Measurements from ENCODE around the gene NHLRC2. TPM values are rescaled to one million over a fixed set of nuclear protein-coding genes. Genes with fewer than 3 reads are reported as not detected.

The NHLRC2 gene
- total RNA-seq, 1 experiment from 2014 or later = 30.9 TPM

DNA sequence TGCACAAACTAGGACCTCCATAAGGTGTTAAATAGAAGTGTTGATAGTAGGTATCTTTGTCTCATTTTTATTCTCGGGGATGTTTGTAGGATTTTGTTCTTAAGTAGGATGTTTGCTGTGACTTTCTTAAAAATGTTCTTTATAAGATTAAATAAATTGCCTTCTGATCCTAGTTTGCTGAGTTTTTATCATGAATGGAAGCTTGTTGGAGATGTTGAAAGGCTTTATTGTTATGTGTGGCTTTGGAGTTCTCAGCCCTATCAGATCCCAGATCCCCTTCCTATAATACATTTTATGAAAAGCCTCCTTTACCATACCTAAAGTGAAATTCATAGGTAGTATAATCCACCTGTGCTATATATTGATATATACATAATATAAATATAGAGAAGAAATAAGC is 40.1 kb downstream of the NHLRC2 start:
- H3K56ac ChIP-seq (ENCODE audit: insufficient read length, low read depth, low read length) = no peak overlapping the region
- Mint-ChIP-seq H3K4me3 (no peak overlapping the region), H3K36me3 (ENCODE audit: insufficient read depth in 1 of 3, low read depth in 3 of 3) (peaks cover 7 to 30% (median 28%) of the 10 kb centered on the region in 3 experiments; a peak in 6 of 7 replicates), H3K4me1 (no peaks in the 10 kb centered on the region), H3K27me3 (ENCODE audit: low read depth) (no peaks in the 10 kb centered on the region), H3K9me3 (peaks cover 2 to 8% of the 10 kb centered on the region in 2 experiments; a peak in 2 of 5 replicates), H3K27ac (no peak overlapping the region)
- no peak overlapping the region for H4K5ac ChIP-seq (ENCODE audit: insufficient read length, low read depth, low read length)
- WGBS (ENCODE audit: extremely low coverage, insufficient read length, low lambda C conversion rate) = no CpG with 5 or more reads among the region's 1 CpG
- H2BK20ac ChIP-seq (ENCODE audit: low read depth, low read length, poor library complexity, severe bottlenecking) = no peak overlapping the region
- no peak overlapping the region for H3K18ac ChIP-seq (ENCODE audit: insufficient read length, low read depth, low read length)
- H4K91ac ChIP-seq (ENCODE audit: insufficient read length, low read depth, low read length) = no peak overlapping the region
- H3K9me3 ChIP-seq (ENCODE audit: control insufficient read depth, low read depth, low read length) = no peaks in the 10 kb centered on the region
- TF ChIP-seq, protein P1, sequence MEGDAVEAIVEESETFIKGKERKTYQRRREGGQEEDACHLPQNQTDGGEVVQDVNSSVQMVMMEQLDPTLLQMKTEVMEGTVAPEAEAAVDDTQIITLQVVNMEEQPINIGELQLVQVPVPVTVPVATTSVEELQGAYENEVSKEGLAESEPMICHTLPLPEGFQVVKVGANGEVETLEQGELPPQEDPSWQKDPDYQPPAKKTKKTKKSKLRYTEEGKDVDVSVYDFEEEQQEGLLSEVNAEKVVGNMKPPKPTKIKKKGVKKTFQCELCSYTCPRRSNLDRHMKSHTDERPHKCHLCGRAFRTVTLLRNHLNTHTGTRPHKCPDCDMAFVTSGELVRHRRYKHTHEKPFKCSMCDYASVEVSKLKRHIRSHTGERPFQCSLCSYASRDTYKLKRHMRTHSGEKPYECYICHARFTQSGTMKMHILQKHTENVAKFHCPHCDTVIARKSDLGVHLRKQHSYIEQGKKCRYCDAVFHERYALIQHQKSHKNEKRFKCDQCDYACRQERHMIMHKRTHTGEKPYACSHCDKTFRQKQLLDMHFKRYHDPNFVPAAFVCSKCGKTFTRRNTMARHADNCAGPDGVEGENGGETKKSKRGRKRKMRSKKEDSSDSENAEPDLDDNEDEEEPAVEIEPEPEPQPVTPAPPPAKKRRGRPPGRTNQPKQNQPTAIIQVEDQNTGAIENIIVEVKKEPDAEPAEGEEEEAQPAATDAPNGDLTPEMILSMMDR (conservative IDR thresholded peaks at IDR 0.05) = no peak
- no peaks in the 10 kb centered on the region for H3K79me2 ChIP-seq (ENCODE audit: insufficient read depth, low read length)
- H2BK120ac ChIP-seq (ENCODE audit: low read depth, low read length, poor library complexity, severe bottlenecking) = no peak overlapping the region
- no peaks in the 10 kb centered on the region; the same call in 1 of the 2 replicates for H3K27me3 ChIP-seq (ENCODE audit: insufficient read depth, low read length)
- H4K8ac ChIP-seq (replicated peaks; ENCODE audit: insufficient read length, low read depth, low read length) = no peak overlapping the region
- H3K23me2 ChIP-seq (ENCODE audit: insufficient read length, low read depth, low read length, poor library complexity, severe bottlenecking) = no peaks in the 10 kb centered on the region
- H3K14ac ChIP-seq (ENCODE audit: insufficient read depth, low read length) = no peak overlapping the region
- no peak overlapping the region for H2BK5ac ChIP-seq (ENCODE audit: insufficient read length, low read length)
- H3K27ac ChIP-seq (ENCODE audit: insufficient read length, low read depth, low read length) = no peak overlapping the region
- H2AK5ac ChIP-seq (ENCODE audit: insufficient read length, low read length) = no peak overlapping the region
- H2BK12ac ChIP-seq (ENCODE audit: insufficient read length, low read depth, low read length) = no peak overlapping the region
- no peak overlapping the region for H3K4ac ChIP-seq (ENCODE audit: low read depth, low read length)
- H3K9ac ChIP-seq (ENCODE audit: extremely low read depth, insufficient read length, low read length) = no peak overlapping the region
- no peak overlapping the region for H3T11ph ChIP-seq (ENCODE audit: low read length)
- no peaks in the 10 kb centered on the region for H3K4me1 ChIP-seq (ENCODE audit: insufficient read depth, low read length)
- no peaks in the 10 kb centered on the region for H4K20me1 ChIP-seq (ENCODE audit: control insufficient read depth, insufficient read depth, insufficient read length)
- H3K4me2 ChIP-seq (ENCODE audit: insufficient read depth, insufficient read length, low read length) = no peak overlapping the region
- H2BK15ac ChIP-seq (ENCODE audit: low read depth, low read length) = no peak overlapping the region
- no peaks in the 10 kb centered on the region for H3K79me1 ChIP-seq (ENCODE audit: insufficient read depth, low read depth, low read length, poor library complexity, severe bottlenecking)
- DNase-seq = no peak
- no peak overlapping the region for H3K23ac ChIP-seq (ENCODE audit: insufficient read length, low read depth, low read length)
- H2AFZ ChIP-seq (ENCODE audit: low read length) = no peak overlapping the region
